A549 treated with AZD2906 at 1 μM for 4 hours (cell line): ENCODE results near the gene PCDHB11. TPM values are rescaled to one million over a fixed set of nuclear protein-coding genes. Genes with fewer than 3 reads are reported as not detected.

ENCODE experiments used
- total RNA-seq: library from RNA; stranded (reverse); fragments of 200-300 nt; extraction: Qiagen RNA extraction; gene quantifications from 5 replicates; pipeline ENCODE4 v1.2.3, GENCODE V29; 2022

The PCDHB11 gene
- 0.05 to 0.08 TPM (median 0.07 TPM) in 5 replicates for total RNA-seq

DNA sequence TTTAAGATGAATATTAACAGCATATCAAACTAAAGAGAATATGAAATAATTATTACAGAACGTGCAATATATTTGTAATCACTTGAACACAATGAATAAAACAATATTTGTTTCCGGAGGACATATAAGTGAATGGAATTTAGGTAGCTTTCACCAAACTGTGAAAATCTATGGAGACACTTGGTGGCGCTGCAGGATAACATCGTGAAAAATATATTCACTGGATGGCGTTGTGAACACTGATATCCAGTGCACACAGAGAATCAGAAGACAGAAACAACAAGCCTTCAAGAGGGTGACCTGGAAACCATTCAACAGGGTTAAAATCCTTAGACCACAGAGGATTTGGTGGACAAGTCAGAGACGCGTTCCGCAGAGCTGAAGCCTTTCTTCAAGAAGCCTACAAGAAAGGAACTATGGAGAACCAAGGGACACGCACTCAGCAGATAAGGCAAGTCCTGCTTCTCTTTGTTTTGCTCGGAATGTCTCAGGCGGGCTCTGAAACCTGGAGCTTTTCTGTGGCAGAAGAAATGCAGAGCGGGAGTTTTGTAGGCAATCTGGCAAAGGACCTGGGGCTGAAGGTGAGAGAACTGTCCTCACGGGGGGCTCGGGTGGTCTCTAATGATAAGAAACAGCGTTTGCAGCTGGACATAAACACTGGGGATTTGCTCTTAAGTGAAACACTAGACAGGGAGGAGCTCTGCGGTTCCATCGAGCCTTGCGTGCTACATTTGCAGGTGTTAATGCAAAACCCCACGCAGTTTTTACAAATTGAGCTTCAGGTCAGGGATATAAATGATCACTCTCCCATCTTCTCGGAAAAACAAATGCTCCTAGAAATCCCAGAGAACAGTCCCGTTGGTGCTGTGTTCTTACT lies at the start of gene PCDHB11:
Gene PCDHB11, plus strand, starts transcription at position 269 of the 877 bp plus-strand sequence. Its CDS starts 148 bp downstream, at position 417.

DNA sequence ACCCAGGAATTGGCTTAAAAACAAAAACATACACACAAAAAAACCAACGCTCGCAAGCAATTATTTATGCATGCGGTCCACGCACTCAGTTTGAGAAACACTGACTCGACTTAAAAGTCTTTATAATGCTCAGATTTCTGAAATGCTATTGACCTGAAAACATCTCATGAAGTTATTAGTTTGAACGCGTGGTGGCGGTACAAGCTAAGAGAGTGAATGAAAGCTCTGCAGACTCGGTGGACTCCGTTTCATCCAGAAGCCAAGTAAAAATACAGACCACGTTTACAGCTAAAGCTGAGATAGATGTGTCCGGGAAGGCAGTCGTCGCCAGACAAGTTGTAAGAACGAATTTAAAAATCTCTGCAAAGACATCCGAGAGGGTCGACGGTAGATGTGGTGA lies 49.6 kb upstream of the PCDHB11 start, which contains the start of gene PCDHB6:
Gene PCDHB6, plus strand, starts transcription at position 246 of the 400 bp plus-strand sequence. CDS start 201 bp downstream, outside the sequence.

DNA sequence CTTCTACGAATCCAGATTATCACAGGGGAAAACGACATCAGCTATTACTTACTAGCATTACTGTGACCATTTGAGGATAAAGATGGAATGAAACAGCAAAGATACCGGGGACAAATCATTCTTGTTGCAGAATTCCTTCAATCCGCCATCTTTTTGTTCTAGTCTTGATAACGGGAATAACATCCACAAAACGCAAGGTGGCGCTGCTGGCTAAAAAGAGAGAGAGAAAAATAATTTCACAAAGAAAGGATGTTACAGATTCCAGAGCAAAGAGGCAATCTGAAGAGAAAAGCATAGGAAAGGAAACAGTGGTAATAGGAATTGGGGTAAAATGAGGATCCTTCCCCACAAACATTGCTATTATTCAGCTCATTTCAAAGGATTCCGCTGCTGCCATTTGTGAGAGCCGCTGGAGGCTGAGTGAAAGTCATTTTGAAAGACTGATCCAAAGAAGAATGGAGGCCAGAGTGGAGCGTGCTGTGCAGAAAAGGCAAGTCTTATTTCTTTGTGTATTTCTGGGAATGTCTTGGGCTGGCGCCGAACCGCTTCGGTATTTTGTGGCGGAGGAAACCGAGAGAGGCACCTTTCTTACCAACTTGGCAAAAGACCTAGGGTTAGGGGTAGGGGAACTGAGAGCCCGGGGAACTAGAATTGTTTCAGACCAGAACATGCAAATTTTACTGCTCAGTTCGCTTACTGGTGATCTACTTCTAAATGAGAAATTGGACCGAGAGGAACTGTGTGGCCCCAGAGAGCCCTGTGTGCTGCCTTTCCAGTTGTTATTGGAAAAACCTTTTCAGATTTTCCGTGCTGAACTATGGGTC lies 26.8 kb upstream of the PCDHB11 start, which contains the start of gene PCDHB7:
Gene PCDHB7, plus strand, starts transcription at position 264 of the 824 bp plus-strand sequence. Its CDS starts 192 bp downstream, at position 456.

DNA sequence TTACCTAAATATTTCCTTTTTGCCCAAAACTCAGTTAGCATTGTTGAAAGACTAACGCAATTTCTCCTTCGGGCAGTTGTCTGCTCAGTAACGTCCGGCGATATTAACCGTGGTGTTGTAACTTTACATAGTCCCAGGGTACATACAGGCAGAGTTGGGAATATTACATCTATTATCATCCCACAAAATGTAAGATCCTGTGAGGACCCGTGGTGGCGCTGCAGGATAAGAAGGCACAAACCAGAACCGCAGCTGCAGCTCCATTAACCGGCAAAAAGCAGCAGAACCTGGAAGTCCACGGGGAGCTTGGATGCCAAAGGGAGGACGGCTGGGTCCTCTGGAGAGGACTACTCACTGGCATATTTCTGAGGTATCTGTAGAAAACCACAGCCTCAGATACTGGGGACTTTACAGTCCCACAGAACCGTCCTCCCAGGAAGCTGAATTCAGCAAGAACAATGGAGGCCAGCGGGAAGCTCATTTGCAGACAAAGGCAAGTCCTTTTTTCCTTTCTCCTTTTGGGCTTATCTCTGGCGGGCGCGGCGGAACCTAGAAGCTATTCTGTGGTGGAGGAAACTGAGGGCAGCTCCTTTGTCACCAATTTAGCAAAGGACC lies 21.7 kb upstream of the PCDHB11 start, which contains the start of gene PCDHB8:
Gene PCDHB8, plus strand, starts transcription at position 214 of the 615 bp plus-strand sequence. Its CDS starts 245 bp downstream, at position 459.

DNA sequence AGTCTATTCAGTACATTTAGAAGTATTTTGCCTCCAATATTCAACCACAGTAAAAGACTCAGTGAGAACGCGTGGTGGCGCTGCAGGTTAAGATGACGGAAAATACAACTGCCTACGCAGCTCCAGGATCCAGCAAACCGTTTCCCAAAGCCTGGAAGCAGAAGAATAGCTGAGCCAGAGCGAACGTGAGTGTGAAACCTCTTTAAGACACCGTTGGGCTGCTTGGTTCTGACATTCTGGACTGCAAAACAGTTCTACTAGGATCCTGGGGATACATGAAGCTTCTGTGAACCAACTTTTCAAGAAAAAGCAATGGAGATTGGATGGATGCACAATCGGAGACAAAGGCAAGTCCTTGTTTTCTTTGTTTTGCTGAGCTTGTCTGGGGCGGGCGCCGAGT lies 17.2 kb upstream of the PCDHB11 start, which contains the start of gene PCDHB16:
Gene PCDHB16, plus strand, starts transcription at position 140 of the 400 bp plus-strand sequence. Its CDS starts 173 bp downstream, at position 313.

DNA sequence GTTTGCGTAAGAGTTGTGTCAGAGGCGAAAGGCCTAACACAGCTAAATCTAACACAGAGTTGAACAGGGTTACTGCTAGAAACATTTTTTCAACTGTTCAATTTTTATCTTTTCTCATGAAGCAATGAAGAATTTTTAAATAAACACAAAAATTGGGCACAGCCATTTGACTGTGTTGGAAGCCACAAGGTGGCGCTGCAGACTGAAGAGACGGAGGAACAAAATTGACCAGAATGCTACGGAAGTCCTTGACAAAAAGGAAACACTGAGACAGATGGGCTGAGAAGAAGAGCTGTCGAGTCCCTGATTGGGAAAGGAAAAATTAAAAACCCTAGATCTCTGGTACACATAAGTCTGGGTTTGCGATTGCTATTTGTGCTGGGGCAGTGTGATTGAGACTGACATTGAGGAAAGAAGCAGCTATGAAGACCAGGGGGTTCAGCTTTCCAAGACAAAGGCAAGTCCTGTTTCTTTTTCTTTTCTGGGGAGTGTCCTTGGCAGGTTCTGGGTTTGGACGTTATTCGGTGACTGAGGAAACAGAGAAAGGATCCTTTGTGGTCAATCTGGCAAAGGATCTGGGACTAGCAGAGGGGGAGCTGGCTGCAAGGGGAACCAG lies 12.4 kb upstream of the PCDHB11 start, which contains the start of gene PCDHB9:
Gene PCDHB9, plus strand, starts transcription at position 265 of the 616 bp plus-strand sequence. Its CDS starts 158 bp downstream, at position 423.

DNA sequence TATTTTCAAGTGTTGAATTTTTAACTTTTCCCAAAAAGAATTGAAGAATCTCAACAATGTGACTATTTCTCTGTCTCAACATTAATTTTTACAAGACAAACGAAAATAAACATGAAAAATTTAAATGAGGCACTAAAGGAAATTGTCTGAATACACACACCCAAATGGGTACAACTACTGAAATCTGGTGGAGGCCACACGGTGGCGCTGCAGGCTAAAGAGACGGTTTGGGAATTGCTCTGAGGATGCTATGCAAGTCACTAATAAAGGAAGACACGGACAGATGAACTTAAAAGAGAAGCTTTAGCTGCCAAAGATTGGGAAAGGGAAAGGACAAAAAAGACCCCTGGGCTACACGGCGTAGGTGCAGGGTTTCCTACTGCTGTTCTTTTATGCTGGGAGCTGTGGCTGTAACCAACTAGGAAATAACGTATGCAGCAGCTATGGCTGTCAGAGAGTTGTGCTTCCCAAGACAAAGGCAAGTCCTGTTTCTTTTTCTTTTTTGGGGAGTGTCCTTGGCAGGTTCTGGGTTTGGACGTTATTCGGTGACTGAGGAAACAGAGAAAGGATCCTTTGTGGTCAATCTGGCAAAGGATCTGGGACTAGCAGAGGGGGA lies 7.2 kb upstream of the PCDHB11 start, which contains the start of gene PCDHB10:
Gene PCDHB10, plus strand, starts transcription at position 244 of the 616 bp plus-strand sequence. Its CDS starts 200 bp downstream, at position 444.

DNA sequence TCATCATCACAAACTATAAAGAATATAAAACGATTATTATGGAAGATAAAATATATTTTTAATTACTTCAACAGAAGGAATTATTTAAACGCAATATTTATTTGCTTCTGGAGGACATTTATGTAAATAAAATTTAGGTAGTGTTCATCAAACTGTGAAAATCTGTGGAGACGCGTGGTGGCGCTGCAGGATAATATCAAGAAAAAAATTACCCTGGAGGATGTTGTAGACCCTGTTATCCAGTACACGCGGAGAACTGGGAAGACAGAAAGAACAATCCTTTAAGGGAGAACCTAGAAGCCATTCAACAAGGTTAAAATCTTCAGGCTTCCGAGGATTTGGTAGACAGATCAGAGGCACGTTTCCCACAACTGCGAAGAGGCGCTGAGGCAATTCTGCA lies 9.1 kb downstream of the PCDHB11 start, which contains the start of gene PCDHB12:
Gene PCDHB12, plus strand, starts transcription at position 242 of the 400 bp plus-strand sequence. CDS start 189 bp downstream, outside the sequence.

DNA sequence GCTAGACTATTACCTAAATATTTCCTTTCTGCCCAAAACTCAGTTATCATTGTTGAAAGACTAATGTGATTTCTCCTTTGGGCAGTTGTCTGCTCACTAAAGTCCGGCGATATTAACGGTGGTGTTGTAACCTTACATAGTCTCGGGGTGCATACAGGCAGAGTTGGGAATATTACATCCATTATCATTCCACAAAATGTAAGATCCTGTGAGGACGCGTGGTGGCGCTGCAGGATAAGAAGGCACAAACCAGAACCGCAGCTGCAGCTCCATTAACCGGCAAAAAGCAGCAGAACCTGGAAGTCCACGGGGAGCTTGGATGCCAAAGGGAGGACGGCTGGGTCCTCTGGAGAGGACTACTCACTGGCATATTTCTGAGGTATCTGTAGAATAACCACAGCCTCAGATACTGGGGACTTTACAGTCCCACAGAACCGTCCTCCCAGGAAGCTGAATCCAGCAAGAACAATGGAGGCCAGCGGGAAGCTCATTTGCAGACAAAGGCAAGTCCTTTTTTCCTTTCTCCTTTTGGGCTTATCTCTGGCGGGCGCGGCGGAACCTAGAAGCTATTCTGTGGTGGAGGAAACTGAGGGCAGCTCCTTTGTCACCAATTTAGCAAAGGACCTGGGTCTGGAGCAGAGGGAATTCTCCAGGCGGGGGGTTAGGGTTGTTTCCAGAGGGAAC lies 14.4 kb downstream of the PCDHB11 start, which contains the start of gene PCDHB13:
Gene PCDHB13, plus strand, starts transcription at position 264 of the 684 bp plus-strand sequence. Its CDS starts 205 bp downstream, at position 469.

DNA sequence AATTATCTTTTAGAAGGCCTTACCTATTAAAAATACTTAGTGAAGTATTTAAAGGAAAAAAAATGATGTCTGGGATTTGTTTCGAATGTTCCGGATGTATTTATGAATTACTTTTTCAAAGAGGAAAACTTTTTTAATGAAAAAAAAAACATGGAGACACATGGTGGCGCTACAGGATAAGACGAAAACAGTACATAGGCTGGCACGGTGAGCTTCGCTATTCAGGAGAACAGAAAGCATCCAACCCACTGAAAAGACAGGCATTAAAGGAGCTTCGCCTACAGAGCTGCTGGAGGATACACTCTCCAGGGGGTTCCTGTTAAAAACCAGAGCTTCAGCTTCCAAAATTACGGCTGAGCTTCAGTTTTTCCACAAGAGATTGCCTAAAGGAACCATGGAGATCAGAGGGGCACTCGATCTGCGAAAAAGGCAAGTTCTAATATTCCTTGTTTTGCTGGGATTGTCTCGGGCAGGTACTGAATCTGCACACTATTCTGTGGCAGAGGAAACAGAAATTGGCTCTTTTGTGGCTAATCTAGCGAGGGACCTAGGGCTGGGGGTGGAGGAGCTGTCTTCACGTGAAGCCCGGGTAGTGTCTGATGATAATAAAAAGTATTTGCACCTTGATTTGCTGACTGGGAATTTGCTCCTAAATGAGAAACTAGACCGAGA lies 23.8 kb downstream of the PCDHB11 start, which contains the start of gene PCDHB14:
Gene PCDHB14, plus strand, starts transcription at position 232 of the 672 bp plus-strand sequence. Its CDS starts 163 bp downstream, at position 395.

DNA sequence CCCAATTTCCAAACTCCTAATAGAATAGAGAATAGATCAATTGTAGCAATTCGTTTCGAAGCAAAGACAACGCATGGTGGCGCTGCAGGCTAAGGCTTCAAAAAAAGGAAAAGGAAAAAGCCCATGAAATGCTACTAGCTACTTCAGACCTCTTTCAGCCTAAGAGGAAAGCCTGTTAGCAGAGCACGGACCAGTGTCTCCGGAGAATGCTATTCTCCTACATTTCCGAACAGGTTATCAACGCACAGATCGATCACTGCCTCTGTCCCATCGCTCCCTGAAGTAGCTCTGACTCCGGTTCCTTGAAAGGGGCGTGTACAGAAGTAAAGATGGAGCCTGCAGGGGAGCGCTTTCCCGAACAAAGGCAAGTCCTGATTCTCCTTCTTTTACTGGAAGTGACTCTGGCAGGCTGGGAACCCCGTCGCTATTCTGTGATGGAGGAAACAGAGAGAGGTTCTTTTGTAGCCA lies 45.9 kb downstream of the PCDHB11 start, which contains the start of gene PCDHB15:
Gene PCDHB15, plus strand, starts transcription at position 146 of the 468 bp plus-strand sequence. Its CDS starts 184 bp downstream, at position 330.

Other genes with a start within 250 kb of the PCDHB11 start
- gene PCDHAC2, start 233.2 kb upstream of the PCDHB11 start, total RNA-seq, result 3.2 to 5.7 TPM (median 3.6 TPM) in 5 replicates
- gene PCDHB1, start 148.3 kb upstream of the PCDHB11 start, total RNA-seq, result not detected in 5 replicates
- 2.6 to 5.2 TPM (median 3.4 TPM) in 5 replicates for gene PCDHB2, start 105.0 kb upstream of the PCDHB11 start, total RNA-seq
- 0.02 to 0.03 TPM (median 0.02 TPM) in 3 of 5 replicates, not detected in the others for gene PCDHB3, start 99.2 kb upstream of the PCDHB11 start, total RNA-seq
- 0.03 to 0.12 TPM (median 0.06 TPM) in 5 replicates for gene PCDHB4, start 77.8 kb upstream of the PCDHB11 start, total RNA-seq
- gene PCDHB5, start 64.4 kb upstream of the PCDHB11 start, total RNA-seq, result 1.3 to 1.7 TPM (median 1.4 TPM) in 5 replicates
- gene PCDHB6, start 49.6 kb upstream of the PCDHB11 start, total RNA-seq, result 0.84 to 1.1 TPM (median 0.90 TPM) in 5 replicates
- 0.01 to 0.03 TPM (median 0.02 TPM) in 3 of 5 replicates, not detected in the others for gene PCDHB7, start 27.0 kb upstream of the PCDHB11 start, total RNA-seq
- 0.24 to 0.28 TPM (median 0.26 TPM) in 5 replicates for gene PCDHB8, start 21.8 kb upstream of the PCDHB11 start, total RNA-seq
- gene PCDHB16, start 17.2 kb upstream of the PCDHB11 start, total RNA-seq, result 0.02 to 0.13 TPM (median 0.06 TPM) in 5 replicates
- gene PCDHB9, start 12.5 kb upstream of the PCDHB11 start, total RNA-seq, result 0.01 to 0.09 TPM (median 0.02 TPM) in 4 of 5 replicates, not detected in the other
- 0.02 to 0.06 TPM (median 0.03 TPM) in 3 of 5 replicates, not detected in the others for gene PCDHB10, start 7.3 kb upstream of the PCDHB11 start, total RNA-seq
- 0.01 to 0.02 TPM in 2 of 5 replicates, not detected in the others for gene PCDHB12, start 9.1 kb downstream of the PCDHB11 start, total RNA-seq
- 0.03 to 0.08 TPM (median 0.06 TPM) in 5 replicates for gene PCDHB13, start 14.3 kb downstream of the PCDHB11 start, total RNA-seq
- 0.03 to 0.09 TPM (median 0.06 TPM) in 5 replicates for gene PCDHB14, start 23.7 kb downstream of the PCDHB11 start, total RNA-seq
- 0.03 to 0.13 TPM (median 0.07 TPM) in 5 replicates for gene PCDHB15, start 45.8 kb downstream of the PCDHB11 start, total RNA-seq
- gene SLC25A2, start 104.4 kb downstream of the PCDHB11 start, total RNA-seq, result not detected in 5 replicates
- 59.3 to 79.3 TPM (median 67.9 TPM) in 5 replicates for gene TAF7, start 121.2 kb downstream of the PCDHB11 start, total RNA-seq
- 0.23 to 0.32 TPM (median 0.27 TPM) in 5 replicates for gene PCDHGA1, start 130.9 kb downstream of the PCDHB11 start, total RNA-seq
- gene PCDHGA2, start 139.1 kb downstream of the PCDHB11 start, total RNA-seq, result 0.40 to 0.74 TPM (median 0.53 TPM) in 5 replicates
- gene PCDHGA3, start 144.2 kb downstream of the PCDHB11 start, total RNA-seq, result 0.02 to 0.03 TPM in 2 of 5 replicates, not detected in the others
- 1.4 to 1.9 TPM (median 1.7 TPM) in 5 replicates for gene PCDHGB1, start 150.5 kb downstream of the PCDHB11 start, total RNA-seq
- gene PCDHGA4, start 155.4 kb downstream of the PCDHB11 start, total RNA-seq, result 0.06 to 0.13 TPM (median 0.11 TPM) in 5 replicates
- gene PCDHGB2, start 160.4 kb downstream of the PCDHB11 start, total RNA-seq, result 0.05 to 0.08 TPM (median 0.07 TPM) in 5 replicates
- gene PCDHGA5, start 164.5 kb downstream of the PCDHB11 start, total RNA-seq, result 0.13 to 0.17 TPM (median 0.16 TPM) in 5 replicates
- gene PCDHGB3, start 170.6 kb downstream of the PCDHB11 start, total RNA-seq, result 0.11 to 0.23 TPM (median 0.14 TPM) in 5 replicates
- 0.11 to 0.28 TPM (median 0.24 TPM) in 5 replicates for gene PCDHGA6, start 174.3 kb downstream of the PCDHB11 start, total RNA-seq
- gene PCDHGA7, start 183.1 kb downstream of the PCDHB11 start, total RNA-seq, result 0.71 to 1.2 TPM (median 0.76 TPM) in 5 replicates
- gene PCDHGB4, start 188.1 kb downstream of the PCDHB11 start, total RNA-seq, result 0.81 to 1.0 TPM (median 0.92 TPM) in 5 replicates
- gene PCDHGA8, start 193.0 kb downstream of the PCDHB11 start, total RNA-seq, result 0.02 to 0.03 TPM (median 0.02 TPM) in 4 of 5 replicates, not detected in the other
- 1.9 to 2.5 TPM (median 2.2 TPM) in 5 replicates for gene PCDHGB5, start 198.3 kb downstream of the PCDHB11 start, total RNA-seq
- 0.03 to 0.05 TPM (median 0.05 TPM) in 5 replicates for gene PCDHGA9, start 203.2 kb downstream of the PCDHB11 start, total RNA-seq
- 0.09 to 0.13 TPM (median 0.10 TPM) in 5 replicates for gene PCDHGB6, start 208.4 kb downstream of the PCDHB11 start, total RNA-seq
- gene PCDHGA10, start 213.4 kb downstream of the PCDHB11 start, total RNA-seq, result 0.02 to 0.03 TPM in 2 of 5 replicates, not detected in the others
- 0.03 to 0.13 TPM (median 0.07 TPM) in 3 of 5 replicates, not detected in the others for gene PCDHGB7, start 218.1 kb downstream of the PCDHB11 start, total RNA-seq
- not detected in 5 replicates for gene PCDHGA11, start 221.4 kb downstream of the PCDHB11 start, total RNA-seq
- gene PCDHGA12, start 230.9 kb downstream of the PCDHB11 start, total RNA-seq, result 0.01 TPM in 1 of 5 replicates, not detected in the others